ENCODE data around the gene CD19.

DNA sequence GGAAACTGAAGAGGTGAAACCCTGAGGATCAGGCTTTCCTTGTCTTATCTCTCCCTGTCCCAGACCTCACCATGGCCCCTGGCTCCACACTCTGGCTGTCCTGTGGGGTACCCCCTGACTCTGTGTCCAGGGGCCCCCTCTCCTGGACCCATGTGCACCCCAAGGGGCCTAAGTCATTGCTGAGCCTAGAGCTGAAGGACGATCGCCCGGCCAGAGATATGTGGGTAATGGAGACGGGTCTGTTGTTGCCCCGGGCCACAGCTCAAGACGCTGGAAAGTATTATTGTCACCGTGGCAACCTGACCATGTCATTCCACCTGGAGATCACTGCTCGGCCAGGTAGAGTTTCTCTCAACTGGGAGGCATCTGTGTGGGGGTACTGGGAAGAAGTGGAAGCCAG is 1.4 kb downstream of the CD19 start:
- TF ChIP-seq, protein P1, sequence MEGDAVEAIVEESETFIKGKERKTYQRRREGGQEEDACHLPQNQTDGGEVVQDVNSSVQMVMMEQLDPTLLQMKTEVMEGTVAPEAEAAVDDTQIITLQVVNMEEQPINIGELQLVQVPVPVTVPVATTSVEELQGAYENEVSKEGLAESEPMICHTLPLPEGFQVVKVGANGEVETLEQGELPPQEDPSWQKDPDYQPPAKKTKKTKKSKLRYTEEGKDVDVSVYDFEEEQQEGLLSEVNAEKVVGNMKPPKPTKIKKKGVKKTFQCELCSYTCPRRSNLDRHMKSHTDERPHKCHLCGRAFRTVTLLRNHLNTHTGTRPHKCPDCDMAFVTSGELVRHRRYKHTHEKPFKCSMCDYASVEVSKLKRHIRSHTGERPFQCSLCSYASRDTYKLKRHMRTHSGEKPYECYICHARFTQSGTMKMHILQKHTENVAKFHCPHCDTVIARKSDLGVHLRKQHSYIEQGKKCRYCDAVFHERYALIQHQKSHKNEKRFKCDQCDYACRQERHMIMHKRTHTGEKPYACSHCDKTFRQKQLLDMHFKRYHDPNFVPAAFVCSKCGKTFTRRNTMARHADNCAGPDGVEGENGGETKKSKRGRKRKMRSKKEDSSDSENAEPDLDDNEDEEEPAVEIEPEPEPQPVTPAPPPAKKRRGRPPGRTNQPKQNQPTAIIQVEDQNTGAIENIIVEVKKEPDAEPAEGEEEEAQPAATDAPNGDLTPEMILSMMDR (IDR thresholded peaks at IDR 0.05) = no peak
- TF ChIP-seq EP300 (IDR thresholded peaks at IDR 0.05) (no peak), POLR2A (IDR thresholded peaks at IDR 0.05) (no peak)
